HPDE6-E6E7 (cell line): ENCODE results near the gene KATNB1.
A peak's percentile ranks its signal among the peaks of the same experiment; 100 is the strongest.

Experiments
- DNase-seq: peaks from one replicate; pipeline ENCODE4 v3.0.0; 2011; ENCODE audit warnings: missing footprints; ENCODE audit errors: extremely low spot score

KATNB1 gene

DNA sequence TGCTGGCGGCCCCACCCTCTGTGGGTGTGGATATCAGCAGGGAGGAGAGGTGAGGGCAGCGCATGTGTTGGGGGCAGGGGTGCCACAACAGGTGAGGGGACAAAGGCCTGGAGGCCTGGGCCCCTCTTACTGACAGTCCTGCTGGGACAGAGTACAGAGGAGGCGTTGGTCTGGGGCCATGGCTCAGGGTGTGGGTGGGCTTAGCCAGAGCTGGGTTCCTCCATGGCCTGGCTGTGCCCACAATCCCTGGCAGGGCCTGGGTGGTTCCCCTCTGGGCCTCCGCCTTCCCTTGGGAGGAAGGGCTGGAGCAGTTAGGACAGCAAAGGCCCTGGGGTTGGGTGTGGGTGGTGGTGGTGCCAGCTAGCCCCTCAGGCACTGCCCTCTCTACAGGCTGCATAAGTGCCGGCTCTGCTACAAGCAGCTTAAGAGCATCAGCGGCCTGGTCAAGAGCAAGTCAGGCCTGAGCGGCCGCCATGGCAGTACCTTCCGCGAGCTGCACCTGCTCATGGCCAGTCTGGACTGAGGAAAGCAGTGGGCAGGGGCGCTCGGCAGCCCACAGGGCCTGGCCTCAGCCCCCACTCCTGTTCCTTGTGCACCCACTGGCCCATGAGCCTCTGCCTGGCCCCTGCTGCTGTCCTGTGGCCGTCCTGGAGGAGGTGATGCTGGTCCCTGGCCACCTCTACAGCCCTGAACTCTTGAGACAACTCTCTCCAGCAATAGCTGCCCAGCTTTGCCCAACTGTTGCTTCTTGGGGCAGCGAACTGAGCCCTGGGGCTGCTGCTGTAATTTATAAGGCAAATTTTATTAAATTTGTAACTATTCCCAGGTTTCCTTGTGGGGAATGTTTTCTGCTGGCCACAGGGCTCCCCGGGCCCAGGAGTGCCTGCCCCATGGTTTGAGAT lies 21.1 kb downstream of the KATNB1 start:
- DNase-seq: no peak

DNA sequence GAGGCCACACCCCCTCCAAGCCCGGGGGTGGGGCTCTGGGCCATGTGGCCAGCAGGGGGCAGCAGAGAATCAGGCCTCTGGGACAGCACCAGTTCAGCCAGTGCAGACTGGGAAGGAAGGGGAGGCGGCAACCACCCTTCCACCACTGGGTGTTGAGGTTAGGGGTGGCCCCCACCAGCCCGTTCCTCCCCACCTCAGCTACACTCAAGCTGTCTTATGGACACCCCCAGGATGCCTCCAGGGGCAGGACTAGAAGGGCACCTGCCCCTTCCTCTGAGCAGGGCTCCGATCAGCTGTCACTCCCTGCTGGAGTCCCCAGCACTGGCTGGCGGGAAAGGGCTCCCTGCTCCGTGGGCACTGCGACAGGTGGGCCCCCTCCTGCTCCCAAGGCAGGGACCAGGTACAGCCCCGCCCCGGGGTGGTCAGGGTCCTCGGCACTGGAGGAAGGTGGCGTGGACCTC lies 21.8 kb downstream of the KATNB1 start:
- peak; percentile 98 for DNase-seq

DNA sequence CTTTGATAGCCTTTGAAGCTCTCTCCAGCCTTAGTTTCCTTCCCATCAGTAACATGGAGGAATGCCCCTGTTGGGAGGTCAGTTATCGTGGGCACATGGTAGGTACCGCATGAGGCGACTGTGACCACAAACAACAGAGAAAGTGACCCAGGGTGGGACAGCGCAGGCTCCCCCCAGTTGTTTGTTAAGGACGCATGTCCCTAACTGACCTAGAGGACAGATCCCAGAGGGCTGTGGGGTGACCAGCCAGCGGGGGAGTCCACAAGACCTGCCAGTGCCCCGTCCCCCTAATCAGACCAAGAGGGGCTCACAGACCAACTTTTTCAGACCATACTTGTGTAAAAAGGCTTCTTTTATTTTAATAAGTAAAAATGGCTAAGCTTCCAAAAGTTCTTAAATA lies 22.3 kb downstream of the KATNB1 start:
- DNase-seq: no peak

DNA sequence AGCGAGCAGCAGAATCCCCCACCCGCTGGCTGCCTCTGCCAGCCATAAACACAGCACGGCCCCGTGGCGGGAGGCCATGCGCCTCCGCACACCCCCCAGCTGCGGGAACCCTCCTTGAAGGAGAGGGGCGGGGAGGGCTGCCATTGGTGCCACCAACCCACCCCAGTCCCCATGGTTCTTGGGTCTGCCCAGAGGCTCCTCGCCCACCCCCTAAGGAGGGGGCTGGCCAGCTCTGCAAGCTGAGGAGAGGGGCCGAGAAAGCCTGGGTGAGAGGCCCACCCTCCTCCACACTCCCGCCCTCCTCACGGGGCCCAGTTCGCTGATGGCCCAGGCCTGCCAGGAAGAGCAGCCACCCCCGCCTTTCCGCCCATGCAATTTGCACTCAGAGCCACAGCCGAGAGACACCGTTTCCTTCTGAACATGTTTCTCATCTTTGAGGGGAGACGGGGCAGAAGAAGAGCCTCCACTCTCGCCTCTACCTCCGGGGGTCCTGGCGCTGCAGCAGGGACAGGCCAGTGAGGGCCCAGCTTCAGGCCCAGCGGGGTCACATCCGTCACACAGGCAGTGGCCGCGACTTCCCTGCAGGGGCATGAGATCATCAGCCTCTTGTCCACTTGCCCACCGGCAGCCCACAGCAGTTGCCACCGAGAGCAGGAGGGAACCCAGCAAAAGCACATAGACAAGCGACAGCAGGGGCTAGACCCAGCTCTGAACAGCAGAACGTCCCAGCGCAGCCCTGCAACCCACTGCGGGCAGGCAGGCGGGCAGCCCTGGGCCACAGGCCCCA lies 23.0 kb downstream of the KATNB1 start:
- no peak for DNase-seq

DNA sequence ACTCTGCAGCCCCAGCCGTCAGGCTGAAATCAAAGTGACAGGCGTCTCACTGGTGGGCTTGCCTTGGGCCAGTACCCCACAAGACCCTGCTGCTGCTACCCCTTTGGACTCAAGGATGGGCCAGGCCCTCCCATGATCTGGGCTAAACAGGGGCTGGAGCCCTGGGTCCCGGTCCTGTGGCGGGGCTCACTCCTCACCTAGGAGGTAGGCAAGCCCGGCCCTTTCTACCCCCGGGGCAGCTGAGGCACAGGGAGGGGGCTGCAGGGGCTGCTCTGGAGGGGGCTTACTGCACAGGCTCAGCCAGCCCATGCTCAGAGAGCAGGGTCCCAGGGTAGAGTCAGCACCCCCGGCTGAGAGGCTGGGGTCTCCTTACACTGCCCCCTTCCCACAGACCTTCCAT lies 23.6 kb downstream of the KATNB1 start:
- DNase-seq: no peak

DNA sequence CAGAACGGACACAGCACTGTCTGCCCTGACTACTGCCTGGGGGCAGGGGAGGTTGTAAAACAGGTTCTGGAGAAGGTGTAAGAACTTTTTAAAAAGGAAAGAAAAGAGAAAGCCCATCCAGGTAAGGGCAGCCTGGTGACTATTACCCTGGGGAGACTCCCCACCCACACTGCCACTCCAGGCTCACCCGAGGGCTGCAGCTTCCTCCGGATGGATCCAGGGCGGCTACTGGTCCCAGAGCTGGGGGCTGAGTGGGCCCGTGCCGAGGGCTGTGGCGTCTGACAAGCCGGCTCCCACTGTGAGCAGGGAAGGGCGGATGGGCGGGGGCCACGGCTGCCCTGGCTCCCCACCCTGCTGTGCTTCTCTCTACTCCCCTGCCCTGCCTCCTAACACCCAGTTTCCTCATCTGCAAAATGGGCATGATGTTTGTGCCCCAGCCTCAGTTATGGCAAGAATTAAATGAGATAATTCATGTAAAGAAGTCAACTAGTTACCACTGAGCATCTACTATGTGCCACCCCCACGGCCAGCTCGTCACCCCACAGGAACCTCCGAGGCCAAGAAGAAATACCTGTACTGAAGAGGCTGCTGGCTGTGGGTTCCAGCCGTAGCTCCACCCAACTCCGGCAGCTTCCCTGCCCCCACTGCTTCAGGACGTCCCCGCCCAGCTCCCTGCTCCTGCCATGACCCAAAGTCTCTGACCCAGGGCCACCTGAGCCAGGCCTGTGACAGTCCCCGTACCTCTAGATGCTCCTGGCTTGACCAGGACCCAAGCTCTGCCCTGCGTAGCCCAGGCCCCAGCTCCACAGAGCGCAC lies 24.2 kb downstream of the KATNB1 start:
- DNase-seq: peak; percentile 85

DNA sequence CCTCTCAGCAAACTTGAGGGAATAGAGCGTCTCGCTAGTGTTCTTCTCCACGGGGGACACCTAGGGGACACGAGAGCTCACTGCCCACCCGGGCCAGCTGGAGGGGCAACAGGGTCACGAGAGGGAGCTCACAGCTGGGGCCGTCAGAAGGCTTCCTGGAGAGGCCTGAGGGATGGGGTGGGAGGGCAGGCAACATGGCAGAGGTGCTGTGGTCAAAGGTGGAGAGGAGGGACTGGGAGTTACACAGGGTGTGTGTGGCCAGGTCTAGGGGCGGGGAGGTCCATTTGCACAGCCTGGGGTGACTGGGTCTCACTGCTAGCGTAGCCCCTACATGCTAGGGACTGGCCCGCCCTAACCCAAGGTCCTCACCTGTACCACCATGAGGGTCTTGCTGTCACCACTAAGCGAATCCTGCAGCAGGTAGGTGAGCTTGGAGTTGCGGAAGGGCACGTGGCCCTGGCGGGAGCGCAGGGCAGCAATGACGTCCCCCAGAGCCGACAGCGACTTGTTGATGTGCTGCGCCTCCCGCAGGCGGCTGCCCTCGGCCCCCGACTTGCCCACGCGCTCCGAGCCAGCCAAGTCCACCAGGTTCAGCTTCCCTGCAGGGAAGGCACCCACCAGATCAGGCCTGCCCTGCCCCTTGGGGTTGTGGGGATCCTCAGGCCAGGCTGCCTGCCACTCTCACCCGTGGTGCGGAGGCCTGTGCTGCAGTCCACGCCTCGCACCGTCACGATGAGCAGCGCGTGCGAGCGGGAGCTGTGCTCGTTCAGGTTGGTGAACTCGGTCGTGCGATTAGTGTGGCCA lies 25.0 kb downstream of the KATNB1 start:
- DNase-seq: no peak

DNA sequence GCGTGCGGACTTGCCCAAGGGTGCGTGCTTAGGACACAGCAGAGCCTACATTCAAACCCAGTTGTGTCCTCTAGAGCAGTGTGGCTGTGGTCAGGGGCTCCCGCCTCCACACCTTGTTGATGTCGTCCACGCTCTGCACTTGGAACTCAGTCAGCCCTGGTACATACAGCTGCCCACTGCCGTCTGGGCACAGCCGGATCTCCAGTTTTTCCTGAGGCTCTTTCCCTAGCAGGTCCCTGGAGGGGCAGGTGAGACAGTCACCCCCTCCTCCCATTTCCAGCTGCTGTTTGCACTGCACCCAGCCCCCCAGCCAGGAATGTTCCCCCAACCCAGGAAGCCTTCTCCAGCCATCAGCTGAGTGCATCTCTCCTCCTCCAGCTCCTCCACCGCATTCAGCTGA lies 25.7 kb downstream of the KATNB1 start:
- no peak for DNase-seq

DNA sequence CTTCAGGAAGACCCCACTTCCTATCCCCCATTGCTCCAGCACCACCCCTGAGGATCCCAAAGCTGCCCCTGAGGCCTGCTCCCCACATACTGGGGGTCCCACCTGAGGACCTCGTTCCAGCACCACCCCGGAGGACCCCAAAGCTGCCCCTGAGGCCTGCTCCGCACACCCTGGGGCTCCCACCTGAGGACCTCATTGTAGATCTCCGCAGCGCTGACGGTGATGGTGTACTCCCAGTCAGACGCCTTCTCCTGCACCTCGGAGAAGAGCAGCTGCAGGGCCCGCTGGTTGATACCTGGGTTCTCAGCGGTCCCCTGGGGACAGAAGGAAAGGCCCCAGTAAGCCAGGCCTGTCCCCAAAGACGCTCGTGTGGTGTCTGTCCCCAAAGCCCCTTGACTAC lies 26.4 kb downstream of the KATNB1 start:
- DNase-seq: no peak

DNA sequence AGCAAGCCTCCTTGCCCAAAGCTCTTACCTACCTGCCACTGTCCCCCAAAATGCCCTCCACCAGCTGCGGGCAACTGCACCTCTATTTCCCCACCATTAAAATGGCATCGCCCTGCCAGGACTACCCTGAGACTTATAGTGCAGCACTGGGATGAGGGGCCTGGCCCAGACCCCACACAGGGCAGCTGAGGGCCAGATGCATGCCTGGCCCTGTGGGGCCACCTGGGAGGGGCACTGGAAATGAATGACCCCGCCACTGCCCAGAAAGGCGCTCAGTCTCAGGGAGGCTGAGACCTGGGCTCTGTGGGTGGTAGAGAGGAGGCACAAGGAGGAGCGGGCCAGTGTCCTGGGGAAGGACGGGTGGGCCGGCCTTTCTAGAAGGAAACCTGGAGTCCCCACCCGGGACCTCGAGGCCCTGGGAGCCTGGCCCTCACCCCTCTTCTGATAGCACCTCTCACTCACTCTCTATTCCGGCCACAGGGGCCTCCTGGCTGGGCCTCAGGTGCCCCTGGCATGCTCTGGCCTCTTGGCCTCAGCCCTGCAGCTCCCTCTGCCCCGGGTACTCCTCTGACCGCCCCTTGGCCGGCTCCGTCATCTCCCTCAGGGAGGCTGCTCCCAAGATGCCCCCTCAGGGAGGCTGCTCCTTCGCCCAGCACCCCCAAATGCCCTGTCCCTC lies 26.9 kb downstream of the KATNB1 start:
- no peak for DNase-seq

DNA sequence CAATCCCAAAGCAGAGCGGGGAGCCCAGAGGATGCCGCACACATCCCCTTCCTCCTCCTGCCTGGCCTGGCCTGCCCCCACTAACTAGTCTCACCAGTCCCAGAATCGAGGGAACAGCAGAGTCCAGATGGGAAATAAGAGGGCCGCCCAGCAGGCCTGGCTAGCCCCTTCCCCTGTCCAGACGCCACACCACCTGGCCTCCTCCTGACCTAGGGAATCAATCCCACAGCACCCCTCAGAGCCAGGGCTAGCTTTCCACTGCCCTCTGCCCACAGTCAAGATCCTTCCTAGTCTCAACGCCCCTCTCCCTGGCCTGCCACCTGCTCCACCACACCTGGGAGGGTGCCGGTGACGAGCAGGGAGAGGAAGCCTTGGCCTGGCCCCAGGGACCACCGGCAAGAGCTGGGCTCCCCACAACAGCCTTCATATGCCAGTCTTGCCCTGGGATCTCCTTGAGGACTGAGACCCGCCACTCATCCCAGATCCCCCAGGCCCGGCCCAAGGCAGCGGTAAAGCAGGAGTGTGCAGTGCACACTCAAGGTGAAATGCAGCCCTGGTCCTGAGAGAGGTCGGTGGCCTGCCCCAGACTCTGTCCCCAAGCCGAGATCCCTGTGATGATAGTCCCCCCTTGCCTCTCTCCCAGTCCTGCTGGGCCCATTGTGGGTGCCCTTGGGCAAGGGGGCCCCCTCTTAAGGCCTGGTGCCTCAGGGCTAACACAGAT lies 27.9 kb downstream of the KATNB1 start:
- no peak for DNase-seq

DNA sequence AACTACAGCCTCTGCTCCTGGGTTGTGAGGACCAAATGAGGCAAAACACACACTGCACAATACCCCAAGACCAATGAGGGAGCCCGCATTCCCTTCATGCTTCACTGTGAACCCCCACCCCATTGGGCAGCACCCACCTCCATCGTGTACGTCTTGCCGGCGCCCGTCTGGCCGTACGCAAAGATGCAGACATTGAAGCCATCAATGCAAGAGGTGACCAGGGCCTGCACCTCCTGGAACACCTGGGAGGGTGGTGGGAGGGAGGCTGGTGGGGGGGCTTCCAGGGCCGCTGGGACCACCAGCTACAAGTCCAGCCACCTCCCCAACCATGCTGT lies 28.4 kb downstream of the KATNB1 start:
- DNase-seq: no peak

DNA sequence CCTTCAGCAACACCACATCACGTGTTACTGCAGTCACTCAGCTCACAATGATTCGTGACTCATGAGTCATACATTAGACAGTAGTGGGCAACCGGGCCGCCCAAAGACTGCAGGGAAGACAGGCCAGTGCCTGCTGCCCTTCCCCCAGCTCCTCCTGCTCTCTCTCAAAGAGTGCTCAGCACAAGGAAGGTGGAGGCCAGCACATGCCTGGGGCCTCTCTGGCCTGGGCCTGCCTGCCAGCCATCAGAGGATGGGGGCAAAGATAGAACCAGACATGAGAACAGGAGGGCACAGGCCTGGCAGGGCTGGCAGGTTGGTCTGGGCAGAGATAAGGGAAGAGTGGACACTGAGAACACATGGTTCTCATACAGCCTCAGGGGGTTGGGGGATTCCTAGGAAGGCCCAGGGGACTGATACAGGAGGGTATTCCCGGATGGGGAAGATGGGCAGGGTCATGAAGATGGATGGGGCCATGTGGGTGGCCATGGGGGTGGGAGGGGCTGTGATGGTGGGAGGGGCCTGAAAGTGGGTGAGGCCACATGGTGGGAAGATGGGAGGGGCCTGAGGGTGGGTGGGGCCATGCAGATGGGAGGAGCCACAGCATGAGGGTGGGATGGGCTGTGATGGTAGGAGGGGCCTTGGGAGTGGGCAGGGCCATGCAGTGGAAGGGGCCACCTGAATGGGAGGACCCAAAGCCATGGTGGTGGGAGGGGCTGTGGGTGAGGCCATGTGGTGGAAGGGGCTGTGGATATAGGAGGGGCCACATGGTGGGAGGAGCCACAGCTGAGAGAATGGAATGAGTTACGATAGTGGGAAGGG lies 29.0 kb downstream of the KATNB1 start:
- peak; percentile 95 for DNase-seq

DNA sequence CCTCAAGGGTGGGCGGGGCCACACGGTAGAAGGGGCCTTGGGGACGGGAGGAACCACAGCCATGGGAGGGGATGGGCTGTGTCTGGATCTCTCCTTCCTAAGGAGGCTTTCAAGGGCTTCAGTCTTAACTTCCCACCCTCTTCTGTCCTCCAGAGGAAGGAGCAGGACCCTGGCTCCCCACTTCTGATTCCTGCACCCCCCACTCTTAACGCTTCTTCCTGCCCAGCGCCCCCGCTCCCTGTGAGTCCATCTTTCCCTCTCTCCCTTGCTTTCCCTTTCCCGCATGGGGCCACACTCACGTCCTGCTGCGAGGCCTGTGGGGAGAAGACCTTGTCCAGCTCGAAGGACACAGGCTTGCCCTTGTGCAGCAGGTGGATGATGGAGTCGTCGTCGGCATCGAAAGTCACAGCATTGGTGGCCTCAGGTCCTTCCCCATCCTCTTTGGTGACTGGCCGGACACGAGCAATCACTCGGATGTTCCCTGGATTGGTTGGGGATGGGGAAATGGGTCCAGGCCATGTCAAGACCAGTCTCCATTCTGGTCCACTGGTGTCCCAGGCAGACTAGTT lies 29.7 kb downstream of the KATNB1 start:
- no peak for DNase-seq

DNA sequence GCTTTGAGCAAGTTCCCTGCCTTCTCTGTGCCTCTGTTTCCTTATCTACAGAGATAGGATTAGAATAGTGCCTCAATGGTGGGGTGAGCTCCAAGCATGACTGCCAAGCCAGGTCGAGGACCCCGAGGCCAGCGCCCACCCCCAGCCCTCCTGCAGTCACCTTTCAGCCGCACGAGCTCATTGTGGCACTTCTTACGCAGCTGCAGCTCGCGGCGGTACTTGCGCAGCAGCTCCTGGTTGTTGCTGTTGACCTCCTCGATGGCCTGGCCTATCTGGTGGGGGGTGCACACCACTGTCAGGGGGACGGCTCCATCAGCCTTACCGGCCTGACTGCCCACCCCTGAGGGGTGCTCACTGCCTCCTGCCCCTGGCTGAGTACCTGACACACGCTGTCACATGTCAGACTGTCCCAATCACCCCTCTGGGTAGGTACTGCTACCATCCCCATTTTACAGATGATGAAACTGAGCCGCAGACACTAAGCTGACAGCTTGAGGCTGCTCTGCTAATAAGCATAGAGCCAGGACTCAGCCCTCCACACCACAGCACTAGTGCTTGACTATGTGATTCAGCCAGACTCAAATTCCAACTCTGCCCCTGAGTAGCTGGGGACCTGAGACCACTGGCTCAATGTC lies 31.3 kb downstream of the KATNB1 start:
- DNase-seq: no peak

DNA sequence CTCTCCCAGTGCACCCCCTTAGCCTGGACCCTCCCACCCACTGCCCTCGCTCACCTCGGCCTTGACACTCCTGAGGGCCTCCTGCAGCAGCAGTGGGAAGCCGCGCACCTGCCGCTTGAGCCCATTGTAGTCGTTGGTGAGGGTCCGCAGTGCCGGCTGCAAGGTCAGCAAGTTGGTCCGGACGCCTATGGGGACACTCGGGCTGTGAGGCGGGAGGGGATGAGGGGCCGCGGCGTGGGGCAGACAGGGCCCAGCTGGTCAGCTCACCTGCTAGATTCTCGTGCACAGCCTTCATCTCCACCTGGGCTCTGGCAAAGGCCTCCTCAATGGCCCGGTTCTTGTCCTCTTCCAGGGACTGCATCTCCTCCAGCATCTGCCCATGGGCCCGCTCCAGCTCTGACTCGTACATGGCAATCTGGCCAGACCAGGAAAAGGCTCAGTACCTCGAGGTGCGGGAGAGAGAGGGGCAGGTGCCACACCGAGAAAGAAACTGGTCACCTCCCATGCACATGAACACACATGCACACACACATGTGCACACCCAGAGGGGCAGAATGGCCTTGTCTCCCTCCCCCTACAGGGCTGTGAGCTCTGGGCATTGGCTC lies 34.1 kb downstream of the KATNB1 start:
- no peak for DNase-seq

DNA sequence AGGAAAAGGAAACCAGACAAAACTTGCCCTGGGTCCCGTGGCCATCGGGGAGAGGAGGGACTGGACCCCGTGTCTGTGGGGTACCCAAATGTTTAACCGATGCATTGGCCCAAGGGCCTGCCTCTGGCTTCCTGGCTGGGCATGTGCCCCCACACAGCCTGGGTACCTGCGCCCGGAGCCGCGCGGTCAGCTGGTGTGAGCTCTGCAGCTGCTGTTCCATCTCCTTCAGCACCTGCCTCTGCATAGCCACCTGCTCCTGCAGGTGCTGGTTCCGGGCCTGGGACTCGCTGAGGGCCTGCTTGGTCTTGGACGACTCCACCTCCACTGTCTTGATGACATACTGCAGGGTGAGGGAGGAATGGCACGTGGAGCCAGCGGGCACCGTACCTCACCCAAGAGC lies 34.8 kb downstream of the KATNB1 start:
- DNase-seq: no peak
